HG03196 (cell line): ENCODE results near the gene UBE2L3.
"Not testable (repeated sequence)": the region's sequence is repeated elsewhere in the genome, so short reads cannot be mapped to it uniquely, and the experiment has no call there.

Experiments
- ATAC-seq: cut with Tn5 transposase; IDR thresholded peaks from one replicate; pipeline ENCODE4 v1.9.1; 2021; ENCODE audit not compliant: unreplicated experiment

Gene UBE2L3

DNA sequence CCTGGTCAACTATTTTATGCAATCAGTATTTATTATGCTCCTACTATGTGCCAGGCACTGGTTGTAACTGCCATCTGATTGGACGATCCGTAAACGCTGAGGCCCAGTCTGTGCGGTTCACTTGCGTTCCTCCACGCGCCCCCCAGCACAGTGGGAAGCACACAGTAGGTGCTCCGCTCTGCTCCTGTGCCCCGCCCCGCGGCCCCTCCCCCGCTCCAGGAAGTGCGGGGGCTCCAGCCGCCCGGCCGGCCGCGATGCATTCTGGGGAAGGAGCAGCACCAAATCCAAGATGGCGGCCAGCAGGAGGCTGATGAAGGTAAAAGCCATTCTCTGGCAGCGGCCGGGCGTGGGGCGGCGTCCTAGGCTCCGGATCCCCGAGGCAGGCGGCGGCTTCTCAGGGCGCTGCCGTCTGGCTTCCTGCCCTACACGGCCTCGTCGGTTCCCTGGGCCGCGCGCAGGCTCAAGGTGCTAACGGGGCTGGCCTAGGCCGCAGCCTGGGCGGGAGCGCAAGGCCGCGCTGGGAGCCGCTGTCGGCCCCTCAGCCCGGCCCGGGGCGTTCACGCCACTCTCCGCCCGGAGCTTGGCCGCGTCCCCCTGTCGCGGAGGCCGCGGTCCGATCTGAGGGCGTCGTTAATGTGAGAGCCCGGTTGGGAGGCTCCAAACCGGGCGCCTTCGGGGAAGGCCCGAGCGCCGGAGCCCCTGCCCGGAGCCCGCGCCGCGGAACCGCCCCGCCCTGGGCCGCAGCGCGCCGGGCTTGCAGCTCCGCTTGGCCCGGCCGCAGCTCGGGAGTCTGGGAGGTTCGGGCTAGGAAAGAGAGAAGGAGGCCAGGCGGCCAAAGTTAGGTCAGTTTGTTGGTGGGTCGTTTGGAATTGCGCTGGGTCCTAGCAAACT, at the start of gene UBE2L3:
UBE2L3 (plus strand) TSS at position 259 of the 891 bp plus-strand sequence; CDS start at position 290, 31 bp downstream.
- ATAC-seq: peak; percentile 68

DNA sequence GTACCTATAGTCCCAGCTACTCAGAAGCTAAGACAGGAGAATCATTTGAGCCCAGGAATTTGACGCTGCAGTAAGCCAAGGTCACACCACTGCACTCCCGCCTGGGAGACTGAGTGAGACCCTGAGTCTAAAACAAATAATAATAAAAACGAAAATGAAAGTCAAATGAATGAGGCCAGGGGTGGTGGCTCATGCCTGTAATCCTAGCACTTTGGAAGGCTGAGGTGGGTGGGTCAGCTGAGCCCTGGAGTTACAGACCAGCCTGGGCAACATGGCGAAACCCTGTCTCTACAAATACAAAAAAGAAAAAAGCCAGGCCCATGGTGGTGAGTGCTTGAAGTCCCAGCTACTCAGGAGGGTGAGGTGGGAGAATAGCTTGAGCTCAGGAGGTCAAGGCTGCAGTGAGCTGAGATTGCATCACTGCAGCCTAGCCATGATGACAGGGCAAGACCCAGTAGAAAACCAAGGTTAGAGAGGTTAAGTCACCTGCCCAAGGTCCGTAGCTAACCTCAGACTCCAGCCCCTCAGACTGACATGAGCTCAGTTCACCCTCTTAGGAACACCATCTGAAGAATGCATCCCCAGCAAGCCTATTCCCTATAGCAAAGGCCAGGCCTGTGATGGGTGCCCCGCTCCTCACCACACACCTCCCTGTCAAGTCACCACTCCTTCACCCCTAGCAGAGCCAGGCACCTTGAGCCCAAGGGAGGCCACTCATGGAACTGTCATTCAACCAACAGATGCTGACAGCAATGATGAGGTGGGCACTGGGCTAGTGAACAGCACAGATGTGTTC, 40.6 kb upstream of the UBE2L3 start:
- ATAC-seq: not testable (repeated sequence)

DNA sequence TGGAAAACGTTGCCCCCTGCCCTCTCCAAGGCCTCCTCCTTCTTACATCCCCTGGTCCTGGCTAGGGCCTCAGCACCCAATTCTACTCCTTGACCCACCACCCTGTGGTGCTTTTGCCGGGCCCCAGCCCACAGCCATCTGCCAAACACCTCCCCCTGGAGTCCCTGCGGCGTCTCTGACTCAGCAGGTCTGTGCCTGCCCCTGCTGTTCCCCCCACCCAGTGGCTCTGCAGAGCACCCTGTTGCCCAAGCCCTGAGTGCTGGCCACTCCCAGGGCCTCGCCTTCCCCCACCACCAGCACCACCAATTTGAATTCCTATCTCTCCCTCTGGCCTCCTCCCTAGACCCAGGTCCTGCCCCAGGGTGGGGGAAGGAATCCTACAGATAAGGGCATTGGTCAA, 36.0 kb upstream of the UBE2L3 start:
- not testable (repeated sequence) for ATAC-seq

DNA sequence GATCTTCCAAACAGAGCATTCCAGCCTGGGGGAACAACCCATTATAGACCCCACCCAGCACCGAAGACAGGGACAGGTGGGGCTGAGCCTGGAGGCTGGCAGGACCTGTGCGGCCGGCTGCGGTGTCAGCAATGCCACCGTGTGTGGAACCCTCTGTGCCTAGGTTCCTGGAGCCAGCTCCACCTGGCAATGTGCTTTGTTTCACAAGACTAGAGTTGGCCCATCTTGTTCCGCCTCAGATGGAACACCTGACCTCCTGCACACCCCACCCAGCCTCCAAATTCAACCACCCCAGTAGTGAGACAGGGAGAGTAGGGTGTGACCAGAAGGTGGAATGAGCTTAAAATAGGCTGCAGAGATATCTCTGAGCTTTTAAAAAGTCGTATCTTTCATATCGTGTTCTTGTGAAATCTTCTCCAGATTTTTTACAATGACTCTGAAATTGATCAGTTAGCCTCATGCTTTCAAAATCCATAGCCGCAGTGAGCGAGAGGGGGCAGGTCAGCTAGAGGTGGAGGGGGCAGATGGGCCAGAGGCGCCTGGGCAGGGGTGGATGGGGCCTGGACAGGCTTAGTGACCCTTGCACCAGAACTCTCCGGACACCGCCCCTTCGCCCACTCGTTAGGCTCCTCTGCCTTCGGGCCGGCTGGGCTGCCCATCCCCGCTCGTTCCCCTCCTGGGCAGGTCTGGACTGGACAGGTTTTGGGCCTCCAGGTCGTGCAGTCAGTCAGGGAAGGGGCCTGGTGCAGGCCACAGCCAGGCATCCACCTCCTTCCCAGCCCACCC, 34.5 kb upstream of the UBE2L3 start:
- not testable (repeated sequence) for ATAC-seq

DNA sequence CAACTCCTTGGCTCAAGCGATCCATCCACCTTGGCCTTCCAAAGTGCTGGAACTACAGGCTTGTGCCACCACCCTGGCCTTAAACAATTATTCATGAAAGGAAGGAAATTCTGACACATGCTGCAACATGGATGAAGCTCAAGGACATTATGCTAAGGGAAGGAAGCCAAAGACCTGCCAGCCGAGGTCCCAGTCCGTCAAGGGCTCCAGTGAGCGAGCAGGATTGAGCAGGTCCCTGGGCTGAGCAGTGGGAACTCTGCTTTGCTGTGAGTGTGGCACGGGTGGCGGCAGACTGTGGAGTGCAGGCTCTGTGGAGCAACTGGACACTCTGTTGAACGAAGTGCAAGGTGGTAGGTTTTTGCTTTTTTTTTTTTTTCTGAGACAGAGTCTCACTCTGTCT, 27.7 kb upstream of the UBE2L3 start:
- not testable (repeated sequence) for ATAC-seq

DNA sequence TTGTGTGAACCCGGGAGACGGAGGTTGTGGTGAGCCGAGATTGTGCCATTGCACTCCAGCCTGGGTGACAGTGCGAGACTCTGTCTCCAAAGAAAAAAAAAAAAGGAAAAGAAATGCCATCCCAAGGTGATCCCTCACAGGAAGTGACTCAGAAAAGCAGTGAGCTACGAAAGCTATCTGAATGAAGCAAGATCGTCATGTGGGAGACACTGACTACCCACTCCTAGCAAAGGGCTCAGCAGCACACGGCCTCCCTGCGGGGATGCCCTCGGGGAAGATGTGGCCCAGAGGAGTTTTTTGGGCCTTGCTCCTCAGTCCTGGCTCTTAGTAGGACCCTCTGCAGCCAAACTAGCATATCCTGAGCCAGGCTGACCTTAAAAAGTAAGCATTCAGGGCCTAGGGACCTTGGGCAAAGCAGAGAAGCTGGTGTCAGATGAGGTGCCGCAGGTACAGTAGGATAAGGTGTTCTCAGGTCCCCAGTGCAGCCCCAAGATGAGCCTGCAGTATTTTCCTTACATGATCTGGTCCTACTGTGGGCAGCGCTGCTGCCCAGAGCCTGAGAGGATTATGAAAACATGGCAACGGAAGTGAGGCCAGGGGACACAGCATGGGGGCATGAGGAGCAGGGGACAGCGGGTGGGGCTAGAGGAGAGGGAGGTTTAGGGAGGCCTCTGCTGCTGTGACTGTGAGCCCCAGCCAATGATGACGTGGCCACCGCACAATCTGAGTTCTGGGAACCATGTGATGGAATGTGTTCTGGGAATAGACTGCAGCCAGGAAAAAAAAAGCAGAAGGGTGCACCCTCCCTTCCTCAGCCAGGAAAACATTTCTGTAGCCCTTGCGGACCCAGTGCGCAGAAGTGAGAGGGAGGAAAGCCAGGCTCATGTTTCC, 22.8 kb upstream of the UBE2L3 start:
- ATAC-seq: not testable (repeated sequence)

DNA sequence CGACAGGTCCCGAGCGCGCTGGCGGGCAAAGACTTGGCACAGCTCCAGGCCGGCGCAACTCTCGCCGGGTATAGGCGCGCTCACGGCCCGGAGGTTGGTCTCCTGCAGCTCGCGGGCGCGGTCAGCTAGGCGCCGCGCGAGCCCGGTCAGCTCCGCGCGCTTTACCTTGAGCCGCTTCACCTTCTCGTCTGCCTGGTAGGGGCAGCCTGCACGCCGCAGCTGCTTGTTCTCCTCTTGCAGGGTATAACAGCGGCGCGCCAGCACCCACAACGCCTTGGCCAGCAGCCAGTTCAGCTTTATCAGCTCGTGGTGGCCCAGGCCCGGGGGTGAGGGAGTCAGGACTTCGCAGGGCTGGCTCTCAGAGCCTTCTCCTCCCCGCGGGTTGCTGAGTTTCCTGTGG, 18.0 kb upstream of the UBE2L3 start:
- ATAC-seq: not testable (repeated sequence)

DNA sequence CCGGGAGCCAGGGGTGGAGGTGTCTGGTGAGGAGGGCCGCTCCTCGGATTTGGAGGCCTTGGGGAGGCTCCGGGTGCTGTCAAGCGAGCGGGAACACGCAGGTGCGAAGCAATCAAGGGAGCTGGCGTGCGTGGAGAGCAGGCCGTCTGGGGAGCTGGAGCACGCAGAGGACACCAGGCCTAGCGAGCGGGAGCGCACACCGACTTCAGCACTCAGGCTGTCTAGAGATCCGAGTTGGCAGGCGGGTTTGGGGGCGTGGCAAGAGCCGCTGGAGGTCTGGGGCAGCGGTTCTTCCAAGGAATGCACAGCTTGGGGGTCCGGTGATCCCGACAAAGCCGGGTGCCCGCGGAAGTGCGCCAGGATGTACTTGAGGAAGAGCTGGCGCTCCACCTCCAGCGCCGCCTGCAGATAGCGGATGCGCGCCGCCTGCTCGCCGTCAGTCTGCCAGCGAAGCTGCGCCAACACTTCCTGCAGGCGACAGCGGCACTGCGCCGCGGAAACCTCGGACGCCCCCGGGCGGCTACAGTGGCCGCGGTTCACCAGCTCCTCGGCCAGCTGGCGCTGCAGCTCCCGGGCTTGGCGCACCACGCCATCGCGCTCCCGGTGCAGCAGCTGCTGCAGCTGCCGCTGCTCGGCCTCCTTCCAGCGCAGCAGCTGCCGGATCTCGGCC, 17.4 kb upstream of the UBE2L3 start:
- ATAC-seq: not testable (repeated sequence)

DNA sequence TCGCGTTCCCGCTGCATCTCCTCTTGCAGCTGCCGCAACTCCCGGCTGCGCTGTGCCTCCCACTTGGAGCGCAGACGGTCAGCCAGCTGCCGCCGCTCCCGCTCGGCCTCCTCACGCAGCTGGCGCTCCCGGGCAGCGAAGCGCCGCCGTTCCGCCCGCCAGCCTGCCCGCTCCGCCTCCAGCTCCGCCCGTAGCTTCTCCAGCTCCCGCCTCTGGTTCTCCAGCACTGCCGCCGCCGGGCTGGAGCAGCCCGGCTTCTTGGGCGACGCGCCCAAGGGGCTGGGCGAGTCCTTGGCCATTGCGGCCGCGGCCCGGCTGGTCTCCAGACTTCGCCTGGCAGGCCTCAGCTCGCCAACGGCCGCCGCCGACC, 16.9 kb upstream of the UBE2L3 start:
- not testable (repeated sequence) for ATAC-seq

DNA sequence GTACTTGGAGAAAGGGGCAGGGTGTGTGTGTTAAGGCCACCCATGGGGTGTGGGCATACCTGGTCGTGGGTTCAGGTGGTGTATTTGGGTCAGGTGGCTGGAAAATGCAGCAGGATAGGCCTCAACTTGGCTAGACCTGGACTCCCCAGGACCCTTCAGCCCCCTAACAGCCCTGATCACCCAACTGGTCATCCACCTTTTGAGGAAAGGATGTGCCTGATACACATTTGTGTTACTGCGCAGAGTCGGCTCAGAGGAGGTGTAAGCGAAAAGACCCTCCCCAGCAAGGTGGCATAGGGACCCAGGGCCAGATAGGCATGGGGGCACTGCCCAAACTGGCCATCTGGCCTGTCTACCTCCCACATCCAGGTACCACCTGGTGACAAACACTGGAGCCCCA, 16.2 kb upstream of the UBE2L3 start, which contains the start of gene RIMBP3C:
RIMBP3C (minus strand) TSS at position 101 of the 400 bp plus-strand sequence. CDS start 485 bp downstream, outside the sequence.
- not testable (repeated sequence) for ATAC-seq

DNA sequence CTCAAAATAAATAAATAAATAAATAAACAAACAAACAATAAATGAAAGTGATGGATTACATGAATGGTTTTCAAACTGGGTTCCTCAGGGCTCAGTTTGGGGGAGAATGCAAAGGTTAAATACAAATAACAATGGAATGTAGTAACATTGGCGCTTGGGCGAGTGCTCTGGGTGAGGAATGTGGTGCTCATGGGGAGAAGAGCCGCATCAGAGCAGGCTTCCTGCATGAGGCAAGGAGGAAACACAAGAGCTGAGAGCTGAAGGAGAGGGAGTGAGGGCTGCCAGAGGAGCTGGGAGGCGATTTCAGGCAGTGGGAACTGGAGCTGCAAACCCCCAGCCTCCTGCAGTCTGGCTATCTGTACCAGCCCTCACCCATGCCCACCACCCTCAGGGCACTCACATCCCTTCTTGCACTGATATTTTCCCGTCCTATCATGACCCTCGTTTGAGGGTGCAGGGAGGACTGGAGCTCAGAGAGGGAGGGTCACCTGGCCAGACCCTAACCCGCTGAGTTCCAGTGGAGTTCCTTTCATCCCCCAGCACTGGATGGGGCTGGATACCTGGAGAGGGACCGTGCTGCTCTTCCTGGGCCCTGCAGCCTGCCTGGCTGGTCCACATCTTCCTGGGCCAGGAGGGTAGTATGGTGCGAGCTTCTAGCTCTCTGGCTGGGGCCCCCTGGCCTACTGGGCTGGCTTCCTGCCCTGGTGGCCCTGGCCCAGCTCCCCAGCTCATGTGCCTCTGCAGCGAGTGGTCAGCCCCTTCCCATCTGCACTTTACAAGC, 8.0 kb upstream of the UBE2L3 start:
- ATAC-seq: not testable (repeated sequence)

DNA sequence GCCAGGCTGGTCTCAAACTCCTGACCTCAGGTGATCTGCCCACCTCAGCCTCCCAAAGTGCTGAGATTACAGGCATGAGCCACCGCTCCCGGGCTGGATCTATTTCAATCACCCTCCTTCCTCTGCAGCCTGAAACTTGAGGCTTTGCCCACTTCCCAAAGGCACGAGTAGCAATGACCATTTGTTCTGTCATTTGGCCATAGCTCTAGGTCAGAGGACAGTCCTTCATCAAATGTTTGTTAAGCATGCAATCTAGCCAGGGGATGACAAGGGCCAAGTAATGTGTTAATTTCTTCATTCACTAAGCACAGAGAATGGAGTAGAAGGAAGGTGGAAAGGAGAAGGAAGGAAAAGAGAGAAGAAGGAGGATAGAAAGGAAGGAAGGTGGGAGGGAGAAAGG, 6.9 kb upstream of the UBE2L3 start:
- ATAC-seq: not testable (repeated sequence)

DNA sequence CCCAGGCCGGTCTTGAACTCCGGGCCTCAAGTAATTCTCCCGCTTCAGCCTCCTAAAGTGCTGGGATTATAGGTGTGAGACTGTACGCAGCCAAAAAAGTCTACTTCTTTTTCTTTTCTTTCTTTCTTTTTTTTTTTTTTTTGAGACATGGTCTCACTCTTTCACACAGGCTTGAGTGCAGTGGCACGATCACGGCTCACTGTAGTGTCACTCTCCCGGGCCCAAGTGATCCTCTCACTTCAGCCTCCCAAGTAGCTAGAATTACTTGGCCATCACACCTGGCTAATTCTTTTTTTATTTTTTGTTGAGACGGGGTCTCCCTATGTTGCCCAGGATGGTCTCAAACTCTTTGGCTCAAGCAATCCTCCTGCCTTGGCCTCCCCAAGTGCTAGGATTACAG, 3.6 kb upstream of the UBE2L3 start:
- no peak for ATAC-seq

DNA sequence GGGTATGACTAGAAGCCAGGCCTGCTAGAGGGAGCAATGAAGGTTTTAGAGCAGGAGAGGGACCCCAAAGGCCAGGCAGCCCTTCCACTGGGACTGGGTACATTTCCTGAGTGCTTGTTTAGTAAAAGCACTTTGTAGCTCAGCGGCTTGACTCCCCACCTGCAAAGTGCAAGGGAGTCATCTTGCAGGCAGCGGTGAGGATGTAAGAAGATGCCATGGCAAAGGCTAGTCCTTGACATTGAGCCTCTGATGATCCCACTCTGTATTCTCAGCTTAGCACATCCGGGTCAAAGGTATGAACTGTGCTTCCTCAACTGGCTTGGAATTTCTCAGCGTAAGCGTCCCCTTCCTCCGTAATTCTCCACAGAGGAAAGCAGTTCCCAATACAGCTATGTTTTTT, 3.1 kb upstream of the UBE2L3 start:
- ATAC-seq: no peak

DNA sequence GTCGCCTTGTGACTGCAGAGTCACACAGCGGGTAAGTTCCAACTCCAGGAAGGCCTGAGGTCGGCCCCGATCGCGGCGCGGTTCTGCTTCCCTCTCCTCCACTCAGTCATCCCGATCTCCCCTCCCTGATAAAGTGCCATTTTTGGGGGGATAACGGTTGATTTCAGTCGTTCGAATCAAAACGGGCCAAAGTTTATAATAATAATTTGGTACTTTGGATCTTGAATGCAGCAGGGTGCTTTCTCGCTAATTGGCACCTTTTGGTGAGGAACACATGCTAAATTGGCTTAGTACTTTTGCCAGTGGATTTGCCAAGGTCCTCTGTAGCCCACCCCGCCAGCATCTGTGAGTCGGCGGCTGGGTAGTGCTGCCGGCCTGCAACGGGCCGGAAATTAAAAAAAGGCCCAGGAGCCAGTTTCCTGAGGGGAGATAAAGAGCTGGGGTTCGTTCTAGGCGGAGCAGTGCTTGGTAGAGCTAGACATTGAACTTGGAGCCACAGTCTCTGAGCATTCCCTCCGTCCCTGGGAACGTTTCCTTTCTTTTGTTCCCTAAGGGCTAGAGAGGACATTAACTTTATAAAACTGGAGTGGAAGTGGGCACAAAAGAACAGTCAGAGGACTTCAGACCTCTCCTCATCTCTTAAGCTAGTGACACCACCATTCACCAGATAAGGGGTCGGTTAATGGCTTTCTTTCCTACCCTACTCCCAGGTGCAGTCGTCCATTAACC, 997 bp downstream of the UBE2L3 start:
- ATAC-seq: no peak

DNA sequence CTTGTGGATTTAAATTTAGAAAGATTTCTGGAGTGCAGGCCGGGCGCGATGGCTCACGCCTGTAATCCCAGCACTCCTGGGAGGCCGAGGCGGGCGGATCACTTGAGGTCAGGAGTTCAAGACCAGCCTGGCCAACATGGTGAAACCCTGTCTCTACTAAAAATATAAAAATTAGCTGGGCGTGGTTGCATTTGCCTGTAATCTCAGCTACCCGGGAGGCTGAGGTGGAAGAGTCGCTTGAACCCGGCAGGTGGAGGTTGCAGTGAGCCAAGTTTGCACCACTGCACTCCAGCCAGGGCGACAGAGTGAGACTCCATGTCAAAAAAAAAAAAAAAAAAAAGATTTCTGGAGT, 1.5 kb downstream of the UBE2L3 start:
- ATAC-seq: not testable (repeated sequence)

DNA sequence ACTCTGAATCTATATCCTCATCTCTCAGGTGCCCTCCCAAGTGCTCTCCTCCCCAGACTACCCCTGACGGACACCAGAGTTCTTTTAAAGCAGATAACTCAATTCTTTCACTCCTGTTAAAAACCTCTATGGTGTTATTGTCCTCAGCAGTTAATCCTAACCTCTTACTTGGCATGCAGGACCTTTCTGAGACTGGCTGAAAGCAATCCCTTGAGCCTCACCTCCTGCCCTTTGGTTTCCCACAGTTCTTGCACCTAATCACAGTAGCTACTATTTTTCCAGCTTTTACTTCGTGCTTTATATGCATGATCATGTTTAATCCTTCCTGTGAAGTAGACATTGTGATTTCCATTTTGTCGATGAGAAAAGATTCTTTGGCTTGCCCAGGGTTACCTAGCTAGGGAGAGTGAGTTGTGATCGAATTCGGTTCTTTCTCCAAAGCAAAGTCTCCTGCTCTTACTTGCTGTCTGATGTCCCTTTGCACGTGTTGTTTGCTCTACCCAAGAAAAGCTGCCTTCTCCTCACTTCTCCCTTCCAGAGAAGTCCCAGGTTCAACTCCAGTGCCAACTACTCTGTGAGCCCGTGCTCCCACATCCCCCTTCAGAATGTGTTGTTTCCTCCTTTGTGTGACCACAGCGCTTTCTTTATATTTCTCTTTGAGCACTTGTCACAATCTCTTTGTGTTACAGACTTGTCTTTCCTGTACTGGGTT, 2.1 kb downstream of the UBE2L3 start:
- no peak for ATAC-seq
